A204.1 (cell line): Measurements from ENCODE around the gene RIMS3.
"Not testable (repeated sequence)": the region's sequence is repeated elsewhere in the genome, so short reads cannot be mapped to it uniquely, and the experiment has no call there.

Source experiments
- FAIRE-seq: peaks from 2 replicates; lab custom pipeline; 2012; peaks lifted over from hg19 to GRCh38; lab: Jason Lieb, UNC

RIMS3 gene

GRCh38 chr1:40592107-40592803, 73.2 kb downstream of the RIMS3 start:
- no peak for FAIRE-seq

DNA sequence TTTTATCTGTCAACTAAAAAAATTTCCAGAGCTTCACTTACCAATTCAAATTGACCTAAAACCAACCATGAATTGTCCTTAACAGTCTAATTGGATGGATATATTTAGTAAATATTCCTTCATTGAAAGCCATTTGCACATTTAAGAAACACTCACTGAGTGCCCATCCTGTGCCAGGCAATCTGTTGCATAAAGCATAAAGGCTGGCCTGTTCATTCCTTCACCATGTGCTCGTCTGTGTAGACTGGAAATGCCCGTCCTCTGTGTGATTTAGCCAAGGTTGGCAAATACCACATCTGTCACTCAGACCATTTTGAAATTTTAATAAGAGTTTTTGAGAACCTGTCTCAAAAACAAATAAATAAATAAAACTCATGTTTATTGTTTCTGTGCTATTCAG, 76.9 kb downstream of the RIMS3 start:
- FAIRE-seq = no peak

- no peak for FAIRE-seq
Measured at GRCh38 chr1:40583980-40584379, 81.5 kb downstream of the RIMS3 start.

GRCh38 chr1:40582116-40582515, 83.4 kb downstream of the RIMS3 start:
- no peak for FAIRE-seq

- FAIRE-seq = no peak
Measured at GRCh38 chr1:40575336-40575735, 90.1 kb downstream of the RIMS3 start.

DNA sequence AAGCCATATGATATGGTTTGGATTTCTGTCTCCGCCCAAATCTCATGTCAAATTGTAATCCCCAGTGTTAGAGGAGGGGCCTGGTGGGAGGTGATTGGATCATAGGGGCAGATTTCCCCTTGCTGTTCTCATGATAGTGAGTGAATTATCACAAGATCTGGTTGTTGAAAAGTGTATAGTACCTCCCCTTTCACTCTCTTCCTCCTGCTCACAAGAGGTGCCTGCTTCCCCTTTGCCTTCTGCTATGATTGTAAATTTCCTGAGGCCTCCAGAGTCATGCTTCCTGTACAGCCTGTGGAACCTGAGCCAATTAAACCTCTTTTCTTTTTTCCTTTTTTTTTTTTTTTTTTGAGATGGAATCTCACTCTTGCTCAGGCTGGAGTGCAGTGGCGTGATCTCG, 90.7 kb downstream of the RIMS3 start:
- not testable (repeated sequence) for FAIRE-seq
